ENCODE results near the gene ZNF783. TPM values are rescaled to one million over a fixed set of nuclear protein-coding genes. Genes with fewer than 3 reads are reported as not detected.

The ZNF783 gene
- total RNA-seq, 1 donor from 2014 or later: 15.1 TPM

GRCh38 chr7:149321978-149322541, 60.1 kb downstream of the ZNF783 start:
- no peak for ATAC-seq
- no peaks in the 10 kb centered on the region for H3K4me1 ChIP-seq
- TF ChIP-seq CTCF (IDR thresholded peaks at IDR 0.05): no peak
- H3K9me3 ChIP-seq: no peaks in the 10 kb centered on the region
- H3K27ac ChIP-seq: no peak overlapping the region
- no peak for DNase-seq
- intact Hi-C loops (cut with DNase I): no loop called here
- no peaks in the 10 kb centered on the region for H3K36me3 ChIP-seq
- H3K4me3 ChIP-seq: peak overlapping the region; percentile 28
- H3K27me3 ChIP-seq (ENCODE audit: low read depth): peaks cover 16% of the 10 kb centered on the region

GRCh38 chr7:149322737-149323136, 60.7 kb downstream of the ZNF783 start:
- no peak for DNase-seq

GRCh38 chr7:149325248-149325647, 63.3 kb downstream of the ZNF783 start:
- DNase-seq: no peak
- H3K27ac ChIP-seq: no peak overlapping the region
- intact Hi-C loops (cut with DNase I): no loop called here

More at GRCh38 chr7:149322737-149323136, 60.7 kb downstream of the ZNF783 start:
- Histone ChIP-seq H3K4me3 (no peak overlapping the region), H3K27me3 (ENCODE audit: low read depth) (peaks cover 16% of the 10 kb centered on the region), H3K36me3 (no peaks in the 10 kb centered on the region), H3K9me3 (no peaks in the 10 kb centered on the region), H3K27ac (no peak overlapping the region), H3K4me1 (no peaks in the 10 kb centered on the region)
- TF ChIP-seq CTCF (IDR thresholded peaks at IDR 0.05): no peak
- intact Hi-C loops (cut with DNase I): no loop called here
- ATAC-seq: no peak

GRCh38 chr7:149329265-149329664, 67.3 kb downstream of the ZNF783 start:
- no peaks in the 10 kb centered on the region for H3K4me1 ChIP-seq
- H3K9me3 ChIP-seq: no peaks in the 10 kb centered on the region
- no peak for TF ChIP-seq CTCF (IDR thresholded peaks at IDR 0.05)
- no peak overlapping the region for H3K27ac ChIP-seq
- no peaks in the 10 kb centered on the region for H3K36me3 ChIP-seq
- no peaks in the 10 kb centered on the region for H3K27me3 ChIP-seq (ENCODE audit: low read depth)
- DNase-seq: no peak
- ATAC-seq: no peak
- intact Hi-C loops (cut with DNase I): no loop called here
- H3K4me3 ChIP-seq: no peak overlapping the region

More at GRCh38 chr7:149325248-149325647, 63.3 kb downstream of the ZNF783 start:
- no peak overlapping the region for H3K4me3 ChIP-seq
- H3K36me3 ChIP-seq: no peaks in the 10 kb centered on the region
- no peak for ATAC-seq
- H3K4me1 ChIP-seq: no peaks in the 10 kb centered on the region
- no peak for TF ChIP-seq CTCF (IDR thresholded peaks at IDR 0.05)
- H3K27me3 ChIP-seq (ENCODE audit: low read depth): no peaks in the 10 kb centered on the region
- H3K9me3 ChIP-seq: no peaks in the 10 kb centered on the region

GRCh38 chr7:149329766-149330334, 67.9 kb downstream of the ZNF783 start:
- Histone ChIP-seq H3K4me1 (no peaks in the 10 kb centered on the region), H3K4me3 (no peak overlapping the region), H3K27me3 (ENCODE audit: low read depth) (no peaks in the 10 kb centered on the region), H3K27ac (no peak overlapping the region), H3K36me3 (no peaks in the 10 kb centered on the region), H3K9me3 (no peaks in the 10 kb centered on the region)
- TF ChIP-seq CTCF (IDR thresholded peaks at IDR 0.05): no peak
- DNase-seq (no peak), ATAC-seq (no peak)
- intact Hi-C loops (cut with DNase I): no loop called here

All from lower lobe of right lung (tissue), 2 donors.